ENCODE measurements around the gene TMEM52.
A peak's percentile ranks its signal among the peaks of the same experiment; 100 is the strongest.
"Not testable (repeated sequence)": the region's sequence is repeated elsewhere in the genome, so short reads cannot be mapped to it uniquely, and the experiment has no call there.

Gene TMEM52

GRCh38 chr1:1893997-1894353 lies 25.1 kb downstream of the TMEM52 start:
- DNase-seq (ENCODE audit: low read depth): no peak

DNA sequence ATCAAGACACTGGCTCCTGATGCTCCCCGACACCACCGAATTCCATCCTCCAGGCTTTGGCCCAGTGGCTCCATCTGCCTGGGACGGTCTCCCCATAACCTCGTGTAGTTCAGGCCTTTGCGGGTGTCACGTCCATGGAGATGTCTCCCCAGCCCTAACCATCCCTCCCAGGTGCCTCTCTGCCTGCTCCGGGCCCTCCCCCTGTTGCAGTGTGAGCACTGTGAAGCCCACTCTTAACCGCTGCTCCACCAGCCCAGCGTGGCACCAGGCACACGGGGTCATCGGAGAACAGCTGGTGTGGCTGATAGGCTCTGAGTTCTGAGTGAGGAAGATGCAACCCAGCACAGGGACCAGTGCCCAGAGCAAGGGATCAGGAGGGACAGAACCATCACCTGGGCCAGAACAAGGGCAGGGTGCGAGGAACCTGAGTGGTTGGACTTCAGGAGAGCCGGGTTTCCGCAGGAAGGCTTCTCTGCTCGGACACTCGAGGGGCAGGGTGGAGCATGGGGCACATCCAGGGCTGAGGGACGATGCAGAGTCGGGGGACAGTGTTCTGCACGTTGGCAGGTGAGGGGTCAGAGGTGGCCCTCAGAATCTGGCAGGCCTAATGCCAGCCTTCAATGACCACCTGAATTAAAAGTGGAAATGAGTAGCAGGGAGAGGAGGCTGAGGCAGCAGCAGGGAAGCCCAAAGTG lies 25.6 kb downstream of the TMEM52 start:
- DNase-seq (ENCODE audit: low read depth): no peak

- no peak for DNase-seq (ENCODE audit: low read depth)
These were observed 26.3 kb downstream of the TMEM52 start for GRCh38 chr1:1892763-1893120.

- DNase-seq (ENCODE audit: low read depth): no peak
These were observed 26.9 kb downstream of the TMEM52 start for GRCh38 chr1:1892079-1892762.

DNA sequence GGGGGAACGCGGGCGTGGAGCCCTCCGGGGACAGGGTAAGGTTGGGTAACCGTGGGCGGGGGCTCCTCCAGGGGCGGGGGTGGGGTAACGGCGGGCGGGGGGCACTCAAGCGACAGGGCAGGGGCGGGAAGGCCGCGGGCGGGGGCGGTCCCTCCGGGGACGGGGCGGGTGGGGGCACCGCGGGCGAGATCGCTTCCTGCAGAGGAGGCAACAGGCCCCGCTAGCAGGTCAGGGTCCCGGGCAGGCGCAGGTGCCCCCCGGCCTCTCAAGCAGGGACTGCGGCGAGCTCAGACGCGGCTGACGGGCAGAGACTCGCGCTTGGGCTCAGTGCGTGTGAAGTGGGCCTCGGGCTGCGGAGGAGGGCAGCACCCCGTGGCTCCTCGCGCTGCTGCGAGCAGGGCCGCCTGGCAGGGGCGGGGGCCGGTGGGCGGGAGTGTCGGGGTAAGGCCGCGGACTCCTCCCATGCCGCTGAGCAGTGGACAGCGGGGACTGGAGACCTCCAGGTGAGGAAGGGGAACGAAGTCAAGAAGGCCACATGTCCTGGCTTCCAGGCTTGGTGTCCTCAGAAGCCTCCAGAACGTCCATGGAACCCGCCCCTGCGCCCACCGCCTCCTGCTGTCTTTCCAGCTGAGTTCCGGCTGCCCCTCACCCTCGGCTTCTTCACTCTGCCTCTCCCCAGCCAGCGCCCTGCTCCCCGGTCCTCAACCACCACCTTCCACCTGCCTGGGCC lies 27.6 kb downstream of the TMEM52 start:
- peak; percentile 69 for DNase-seq (ENCODE audit: low read depth)

GRCh38 chr1:1890506-1891348 lies 28.4 kb downstream of the TMEM52 start, which contains the start of gene GNB1:
Gene GNB1 (minus strand): TSS chr1:1891087. CDS start chr1:1825453, 65,634 bp downstream.
- peak; percentile 86 for DNase-seq (ENCODE audit: low read depth)

DNA sequence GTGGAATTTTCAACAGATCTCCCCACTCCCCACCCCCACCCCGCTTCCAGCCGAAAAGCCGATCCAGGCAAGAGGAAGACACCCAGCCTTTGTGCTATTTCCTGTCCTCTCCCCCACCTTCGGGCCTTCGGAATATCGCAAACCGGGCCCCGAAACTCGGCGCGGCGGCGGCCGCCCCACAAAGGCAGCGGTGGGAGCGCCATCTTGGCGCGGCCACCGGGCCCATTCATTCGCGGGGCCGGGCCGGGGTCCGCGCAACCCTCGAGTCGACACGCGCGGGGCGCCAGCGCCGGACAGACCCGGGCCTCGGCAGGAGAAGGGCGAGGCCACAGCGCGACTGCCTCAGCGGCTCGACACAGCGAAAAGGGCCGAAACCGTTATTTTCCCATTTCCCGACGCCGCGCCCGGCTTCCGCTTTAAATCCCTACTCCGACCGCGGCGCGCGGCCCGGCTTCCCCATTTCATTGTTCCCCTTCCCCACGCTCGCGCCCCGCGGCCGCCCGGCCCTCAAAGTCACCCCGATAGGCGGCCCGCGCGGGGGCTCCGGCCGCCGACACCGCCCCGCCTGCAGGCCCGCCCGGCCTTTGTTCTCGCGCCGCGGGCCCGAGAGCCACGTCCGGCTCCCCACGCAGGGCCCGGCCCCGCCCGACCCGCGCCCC lies 29.1 kb downstream of the TMEM52 start:
- peak; percentile 31 for DNase-seq (ENCODE audit: low read depth)

DNA sequence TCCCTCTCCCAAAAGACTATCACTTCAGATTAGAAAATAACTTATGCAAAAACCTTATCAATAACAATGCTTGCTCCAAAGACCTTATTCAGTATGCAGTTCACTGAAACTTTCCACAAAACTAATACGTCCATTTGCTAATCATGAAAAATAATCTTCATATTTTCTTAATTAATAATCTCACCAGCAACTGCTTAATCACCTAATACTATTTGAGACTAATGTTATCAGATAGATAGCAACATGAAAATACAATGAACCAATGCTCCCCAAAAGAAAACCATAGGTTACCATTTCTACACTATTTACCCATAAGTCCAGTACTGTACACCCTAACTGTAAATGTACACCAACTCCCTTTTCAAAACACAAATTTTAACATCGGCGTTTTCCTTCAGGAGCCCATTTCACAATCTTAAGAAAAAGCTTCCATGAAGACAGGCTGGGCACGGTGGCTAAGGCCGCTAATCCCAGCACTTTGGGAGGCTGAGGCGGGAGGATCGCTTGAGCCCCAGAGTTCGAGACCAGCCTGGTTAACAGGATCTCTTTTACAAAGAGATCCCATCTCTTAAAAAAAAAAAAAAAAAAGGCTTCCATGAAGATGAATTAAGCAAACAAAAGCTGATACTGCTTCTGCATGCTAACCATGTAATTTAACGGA lies 29.9 kb downstream of the TMEM52 start:
- no peak for DNase-seq (ENCODE audit: low read depth)

- not testable (repeated sequence) for DNase-seq (ENCODE audit: low read depth)
These were observed 35.2 kb downstream of the TMEM52 start for GRCh38 chr1:1883890-1884289.

DNA sequence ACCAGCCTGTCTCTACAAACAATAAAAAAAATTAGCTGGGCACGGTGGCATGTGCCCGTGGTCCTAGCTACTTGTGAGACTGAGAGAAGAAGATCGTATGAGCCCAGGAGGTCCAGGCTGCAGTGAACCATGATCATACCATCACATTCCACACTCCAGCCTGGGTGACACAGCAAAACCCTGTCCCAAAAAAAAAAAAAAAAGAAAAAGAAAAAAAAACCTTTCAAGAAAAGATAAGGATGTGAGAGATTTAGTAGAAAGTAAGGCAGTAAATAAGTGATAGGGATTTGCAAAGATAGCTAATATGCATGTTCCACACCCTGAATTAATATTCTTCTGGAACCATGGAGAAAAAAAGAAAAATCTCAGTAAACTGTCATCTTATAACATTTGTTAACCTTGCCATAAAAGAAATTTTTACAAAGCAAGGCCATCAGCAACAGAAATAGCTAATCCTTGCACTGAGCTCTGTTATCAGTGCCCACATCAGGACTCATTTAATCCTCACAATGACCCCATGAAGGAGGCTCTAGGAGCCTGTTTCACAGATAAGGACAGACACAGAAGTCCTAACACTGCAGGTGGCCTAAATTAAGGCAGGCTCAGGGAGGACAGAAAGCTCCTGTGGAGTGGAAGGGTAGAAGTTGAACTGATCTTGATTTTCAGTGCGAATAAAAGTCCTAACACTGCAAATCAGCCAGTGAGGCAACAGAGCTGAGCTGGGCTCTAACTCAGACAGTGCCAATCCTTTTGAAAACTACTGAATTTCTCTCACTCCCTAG lies 35.8 kb downstream of the TMEM52 start:
- no peak for DNase-seq (ENCODE audit: low read depth)

DNA sequence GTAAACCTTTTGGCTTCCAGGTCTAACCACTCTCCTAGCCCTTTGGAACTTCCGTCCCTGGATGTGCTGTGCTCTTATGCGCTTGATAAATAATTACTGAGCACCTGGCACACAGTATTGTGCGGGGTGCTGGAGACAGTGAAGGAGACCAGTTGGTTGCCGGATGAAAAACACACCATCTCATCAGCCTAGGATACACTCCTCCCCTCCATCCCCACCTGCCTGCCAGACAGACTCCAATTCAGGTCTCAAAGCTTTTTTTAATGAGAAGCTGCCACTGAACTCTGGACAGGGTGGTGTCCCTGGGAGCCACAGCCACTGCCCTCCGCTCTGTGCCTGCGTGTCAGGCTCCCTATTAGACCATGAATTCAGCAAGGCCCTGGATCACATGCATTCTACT lies 37.4 kb downstream of the TMEM52 start:
- DNase-seq (ENCODE audit: low read depth): no peak

- DNase-seq (ENCODE audit: low read depth): no peak
These were observed 38.3 kb downstream of the TMEM52 start for GRCh38 chr1:1880617-1881312.

DNA sequence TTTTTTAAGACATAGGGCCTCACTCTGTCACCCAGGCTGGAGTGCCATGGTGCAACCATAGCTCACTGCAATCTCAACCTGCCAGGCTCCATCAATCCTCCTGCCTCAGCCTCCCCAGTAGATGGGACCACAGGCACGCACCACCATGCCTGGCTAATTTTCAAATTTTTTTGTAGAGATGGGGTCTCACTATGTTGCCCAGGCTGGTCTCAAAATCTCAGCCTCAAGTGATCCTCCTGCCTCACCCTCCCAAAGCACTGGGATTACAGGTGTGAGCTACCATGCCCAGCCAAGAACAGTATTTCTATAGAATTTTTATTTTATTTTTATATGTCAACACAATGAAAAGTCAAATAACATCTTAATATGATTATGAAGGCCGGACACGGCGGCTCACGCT lies 39.1 kb downstream of the TMEM52 start:
- DNase-seq (ENCODE audit: low read depth): no peak

DNA sequence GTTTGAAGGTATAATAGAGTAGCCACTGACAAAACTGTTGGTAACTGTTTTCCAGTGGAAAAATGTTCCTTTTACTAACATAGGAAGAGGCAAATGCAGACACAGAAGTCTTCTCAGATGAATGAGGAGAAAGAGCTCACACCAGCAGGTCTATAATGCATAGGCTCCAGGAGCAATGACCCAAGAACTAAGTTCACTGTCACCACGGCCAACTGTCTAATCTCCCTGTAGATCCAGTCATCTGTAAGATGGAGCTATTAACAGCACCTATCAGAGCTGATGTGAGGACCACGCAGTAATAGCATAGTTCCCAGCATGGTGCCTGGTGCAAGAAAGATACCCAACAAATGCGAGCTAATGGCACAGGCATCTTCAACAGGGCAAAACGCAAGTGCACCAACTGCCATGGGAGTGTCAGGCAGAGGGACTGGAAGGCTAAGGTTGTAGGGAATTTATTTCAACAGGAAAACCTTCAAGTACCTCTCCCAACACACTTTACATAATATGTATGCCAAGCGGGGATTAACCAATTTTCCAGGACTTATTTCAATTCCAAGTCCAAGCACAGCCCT lies 41.1 kb downstream of the TMEM52 start:
- DNase-seq (ENCODE audit: low read depth): no peak

DNA sequence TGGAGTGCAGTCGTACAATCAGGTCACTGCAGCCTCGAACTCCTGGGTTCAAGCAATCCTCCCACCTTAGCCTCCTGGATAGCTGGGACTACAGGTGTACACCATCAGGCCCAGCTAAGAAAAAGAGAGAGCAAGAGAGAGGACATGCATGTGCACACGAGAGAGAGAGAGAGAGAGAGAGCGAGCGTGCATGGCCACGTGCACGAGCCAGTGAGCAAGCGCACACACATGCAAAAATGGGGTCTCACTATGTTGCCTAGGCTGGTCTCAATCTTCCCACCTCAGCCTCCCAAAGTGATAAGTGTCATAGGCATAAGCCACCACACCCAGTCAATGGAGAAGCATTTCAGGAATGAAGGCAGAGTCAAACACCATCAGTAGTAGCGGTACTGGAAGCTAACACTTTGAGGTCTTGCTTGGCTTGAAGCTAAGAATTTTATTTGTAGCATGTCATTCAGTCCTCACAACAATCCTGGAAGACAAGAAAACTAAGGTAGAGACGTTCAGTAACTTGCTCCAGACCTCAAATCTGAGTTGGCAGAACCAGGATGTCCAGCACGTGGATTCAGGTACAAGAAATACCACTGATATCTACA lies 42.6 kb downstream of the TMEM52 start:
- DNase-seq (ENCODE audit: low read depth): no peak

DNA sequence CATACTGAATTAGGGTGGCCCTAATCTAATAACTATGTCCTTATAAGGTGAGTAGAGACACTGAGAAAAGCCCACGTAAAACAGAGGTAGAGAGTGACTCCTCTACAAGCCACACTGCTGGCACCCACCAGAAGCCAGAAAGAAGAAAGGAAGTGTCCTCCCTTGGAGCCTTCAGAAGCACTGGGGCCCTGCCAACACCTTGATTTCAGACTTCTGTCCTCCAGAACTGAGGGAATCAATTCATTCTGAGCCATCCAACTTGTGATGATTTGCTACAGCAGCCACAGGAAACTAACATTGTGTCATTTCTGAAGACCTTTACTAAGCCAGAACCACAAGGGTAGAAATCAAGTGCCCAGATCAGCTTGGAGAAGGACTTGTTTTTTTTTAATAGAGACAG lies 43.1 kb downstream of the TMEM52 start:
- no peak for DNase-seq (ENCODE audit: low read depth)

- DNase-seq (ENCODE audit: low read depth): no peak
These were observed 44.2 kb downstream of the TMEM52 start for GRCh38 chr1:1874901-1875300.

GRCh38 chr1:1873186-1873585 lies 45.9 kb downstream of the TMEM52 start:
- DNase-seq (ENCODE audit: low read depth): no peak

All from stimulated activated CD8-positive, alpha-beta memory T cell treated with anti-CD3 and anti-CD28 coated beads, Interleukin-12 subunit alpha, Interleukin-12 subunit beta, amount 100 ng/mL, for 4 hours (primary cell).